DMS114 treated with DMSO at 0.1 percent for 48 hours (cell line): ENCODE results near the gene SLC1A3.

Experiments
- DNase-seq: peaks from one replicate; lab custom pipeline; 2025; ENCODE audit not compliant: unreplicated experiment; lab: John Stamatoyannopoulos, UW

Gene SLC1A3

DNA sequence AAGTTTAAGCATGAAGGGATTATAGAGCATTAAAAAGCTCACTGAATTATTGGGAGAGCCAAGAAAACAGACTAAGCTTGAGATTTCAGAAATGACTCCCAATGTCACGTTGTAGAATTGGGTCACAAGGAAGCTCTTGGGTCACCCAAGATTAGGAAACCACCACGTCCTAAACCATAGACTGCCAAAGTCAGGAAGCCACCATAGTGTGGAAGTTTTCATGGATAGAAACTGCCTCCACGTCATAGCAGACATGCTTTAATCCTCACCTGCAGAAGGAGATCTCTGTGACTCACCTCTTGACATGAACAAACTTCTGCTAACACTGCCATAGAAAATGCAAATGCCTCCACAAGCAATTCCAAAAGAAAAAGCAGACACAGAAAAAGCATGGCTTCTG, 106.3 kb downstream of the SLC1A3 start:
- DNase-seq: no peak

- DNase-seq: no peak
These were observed 107.1 kb downstream of the SLC1A3 start for GRCh38 chr5:36713541-36713940.

DNA sequence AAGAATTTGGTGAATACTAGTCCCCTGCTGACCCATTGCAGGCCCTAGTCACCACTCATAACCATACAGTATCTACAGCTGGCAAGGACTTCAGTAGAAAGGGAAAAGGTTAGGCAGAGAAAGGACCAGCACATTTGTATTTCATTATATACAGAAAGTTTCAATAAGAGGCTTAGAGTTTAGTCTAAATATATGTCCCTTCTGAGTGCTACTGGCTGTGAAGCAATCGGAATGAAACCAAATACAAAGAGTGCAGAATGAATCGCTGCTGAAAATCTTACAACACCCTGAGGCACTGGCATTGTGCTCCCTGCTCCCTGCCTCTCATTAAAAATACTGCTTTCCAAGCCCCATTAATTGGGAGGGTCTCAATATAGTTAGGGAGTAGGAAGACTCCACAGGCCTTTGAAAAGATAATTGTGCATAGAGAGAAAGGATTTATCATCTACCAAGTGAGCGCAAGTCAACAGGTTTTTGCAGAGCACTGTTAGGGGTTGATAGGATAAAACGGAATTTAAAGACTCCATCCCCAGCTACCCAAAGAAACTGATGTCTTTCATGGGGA, 110.8 kb downstream of the SLC1A3 start:
- no peak for DNase-seq

DNA sequence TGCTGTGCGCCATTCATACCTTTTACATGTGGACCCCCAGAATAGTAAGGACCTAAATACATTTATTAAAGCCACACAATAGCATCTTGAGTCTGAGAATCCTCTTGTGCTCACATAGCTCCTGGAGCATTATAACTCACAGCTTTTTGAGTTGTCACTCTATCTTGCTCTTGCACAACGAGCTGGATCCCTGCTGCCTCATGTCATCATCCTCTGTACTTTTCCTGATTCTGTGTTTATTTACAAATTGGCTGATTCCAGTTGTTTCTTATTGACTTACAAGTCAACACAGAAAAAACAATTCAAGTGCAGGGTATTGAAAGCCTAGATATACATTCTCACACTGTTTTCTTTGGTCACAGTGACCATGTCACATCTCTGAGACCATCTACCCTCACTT, 112.9 kb downstream of the SLC1A3 start:
- no peak for DNase-seq

GRCh38 chr5:36720688-36721087, 114.3 kb downstream of the SLC1A3 start:
- no peak for DNase-seq

GRCh38 chr5:36721664-36722235, 115.3 kb downstream of the SLC1A3 start:
- no peak for DNase-seq

- no peak for DNase-seq
These were observed 116.5 kb downstream of the SLC1A3 start for GRCh38 chr5:36722900-36723299.

DNA sequence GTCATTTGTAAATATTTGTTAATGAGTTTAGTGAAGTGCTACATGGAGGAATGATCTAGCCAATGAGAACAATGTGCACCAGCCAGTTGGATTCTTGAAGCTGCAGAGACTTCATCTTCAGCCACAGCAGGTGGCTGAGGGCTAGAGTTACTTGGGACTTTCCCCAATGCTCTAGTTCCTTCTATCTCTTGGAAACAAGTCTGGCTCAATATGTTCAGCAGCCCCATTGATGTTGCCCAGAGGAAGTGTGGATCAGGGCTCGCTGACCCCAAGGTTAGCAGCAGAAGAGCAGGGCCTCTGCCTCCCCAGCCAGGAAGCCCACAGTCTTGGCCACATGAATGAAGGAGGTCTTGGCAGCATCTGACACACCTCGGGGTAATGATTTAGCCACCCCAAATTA, 117.5 kb downstream of the SLC1A3 start:
- no peak for DNase-seq

DNA sequence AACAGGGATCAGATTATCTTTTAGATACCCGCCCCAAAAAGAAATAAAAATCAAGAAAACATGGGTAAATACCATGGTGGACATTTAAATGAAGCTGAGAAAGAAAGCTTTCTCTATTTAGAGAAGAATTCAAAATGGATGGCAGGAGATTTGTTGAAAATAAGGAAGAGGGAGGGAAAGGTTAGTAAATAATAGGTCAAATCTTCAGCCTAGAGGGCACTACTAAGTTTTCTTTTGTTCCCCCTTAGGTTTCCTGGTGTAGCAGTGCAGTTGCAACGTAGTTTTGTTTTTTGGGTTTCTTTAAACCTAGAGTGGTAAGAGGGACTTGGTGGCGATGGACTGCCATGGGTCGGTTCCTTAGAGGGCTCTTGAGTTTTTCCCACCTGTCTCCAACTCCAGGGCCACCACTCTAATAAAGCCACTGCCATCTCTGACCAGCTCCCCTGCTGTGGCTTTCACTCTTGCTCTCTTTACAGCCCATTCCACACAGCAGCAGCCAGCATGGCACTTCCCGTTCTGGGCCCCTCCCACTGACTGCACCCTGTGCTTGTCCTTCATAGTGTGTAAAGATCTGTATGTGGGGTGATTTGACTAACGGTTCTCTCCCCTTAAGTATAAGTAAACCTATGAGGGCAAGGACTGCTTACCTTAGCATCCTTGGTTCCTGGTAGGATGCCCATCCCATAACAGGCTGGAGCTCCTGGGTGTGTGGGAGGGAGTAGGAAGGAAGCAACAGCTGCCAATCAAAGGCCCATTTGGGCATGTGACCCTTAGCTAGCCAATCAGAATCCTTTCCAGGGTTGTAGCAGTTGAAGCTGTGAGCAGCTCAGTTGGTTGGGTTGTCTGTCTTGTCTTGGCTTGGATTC, 118.3 kb downstream of the SLC1A3 start:
- no peak for DNase-seq

DNA sequence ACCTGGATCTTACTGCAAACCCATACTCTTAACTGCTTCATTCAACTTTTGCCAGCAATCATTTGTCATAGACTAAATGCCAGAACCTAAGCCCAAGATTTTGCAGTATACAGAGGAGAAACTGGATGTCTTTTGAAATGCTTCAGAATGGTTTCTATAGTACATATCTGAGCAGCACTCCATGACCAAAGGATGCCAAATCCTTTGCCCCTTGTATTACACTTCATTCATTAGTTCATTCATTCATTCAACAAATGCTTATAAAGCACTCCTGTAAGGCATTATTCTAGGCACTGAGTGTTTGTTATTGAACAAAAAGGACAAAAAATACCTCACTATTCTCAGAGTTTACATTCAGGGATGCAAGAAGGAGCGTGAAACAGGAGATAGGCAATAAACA, 119.9 kb downstream of the SLC1A3 start:
- DNase-seq: no peak

DNA sequence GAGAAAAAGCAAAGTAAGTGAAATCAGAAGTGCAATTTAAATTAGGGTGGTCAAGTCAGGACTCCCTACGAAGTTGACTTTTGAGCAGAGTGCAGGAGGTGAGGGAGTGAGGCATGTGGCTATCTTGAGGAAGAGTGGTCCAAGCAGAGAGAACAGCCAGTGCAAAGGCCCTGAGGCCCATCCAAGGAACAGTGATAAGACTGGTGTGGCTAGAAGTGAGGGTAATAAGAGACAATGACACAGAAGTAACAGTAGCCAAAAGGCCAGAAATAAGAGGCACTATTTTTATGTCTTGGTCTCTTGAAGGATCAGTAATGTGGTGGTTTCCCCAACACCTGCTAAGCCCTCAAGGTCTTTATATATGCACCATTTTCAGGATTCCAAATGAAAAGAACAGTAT, 120.4 kb downstream of the SLC1A3 start:
- DNase-seq: no peak

DNA sequence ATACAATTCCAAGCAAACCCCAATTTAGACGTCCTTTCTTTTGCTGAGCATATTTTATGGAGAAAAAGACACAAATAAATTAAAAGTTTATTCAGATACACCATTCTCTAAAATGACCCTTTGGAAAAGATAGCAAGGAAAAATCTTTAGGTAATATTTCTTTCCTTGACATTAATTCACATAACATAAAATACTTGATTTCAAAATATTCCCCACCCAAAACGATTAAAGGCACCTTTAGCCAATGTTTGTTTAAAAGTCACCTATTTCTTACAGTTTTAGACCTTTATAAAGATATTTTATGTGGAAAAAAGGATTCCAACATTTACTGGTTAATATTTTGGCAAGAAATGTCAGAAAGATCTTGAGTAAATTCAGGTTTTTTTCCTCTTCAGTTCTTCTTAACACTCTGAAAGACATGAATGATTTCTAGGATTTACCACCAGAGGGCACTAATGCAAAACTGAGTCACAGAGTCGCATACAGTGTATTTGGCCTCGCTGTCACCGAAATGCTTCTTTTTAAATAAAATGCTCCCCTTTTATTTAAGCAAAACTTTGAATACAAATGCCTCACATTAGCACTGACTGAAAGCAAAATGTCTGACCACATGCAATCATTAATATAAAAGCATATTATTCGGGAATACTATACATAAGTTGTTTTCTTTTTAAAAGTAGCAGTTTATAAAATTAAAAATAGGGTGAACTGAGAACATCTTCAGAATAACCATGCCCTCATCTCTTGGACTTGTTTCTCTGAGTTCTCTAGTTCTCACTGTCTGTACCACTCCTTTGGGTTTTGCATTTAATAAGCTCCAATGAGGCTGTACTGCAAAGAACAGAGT, 122.5 kb downstream of the SLC1A3 start:
- DNase-seq: peak; percentile 35

GRCh38 chr5:36730537-36731216, 124.3 kb downstream of the SLC1A3 start:
- DNase-seq: no peak

- DNase-seq: no peak
These were observed 126.8 kb downstream of the SLC1A3 start for GRCh38 chr5:36733183-36733582.

DNA sequence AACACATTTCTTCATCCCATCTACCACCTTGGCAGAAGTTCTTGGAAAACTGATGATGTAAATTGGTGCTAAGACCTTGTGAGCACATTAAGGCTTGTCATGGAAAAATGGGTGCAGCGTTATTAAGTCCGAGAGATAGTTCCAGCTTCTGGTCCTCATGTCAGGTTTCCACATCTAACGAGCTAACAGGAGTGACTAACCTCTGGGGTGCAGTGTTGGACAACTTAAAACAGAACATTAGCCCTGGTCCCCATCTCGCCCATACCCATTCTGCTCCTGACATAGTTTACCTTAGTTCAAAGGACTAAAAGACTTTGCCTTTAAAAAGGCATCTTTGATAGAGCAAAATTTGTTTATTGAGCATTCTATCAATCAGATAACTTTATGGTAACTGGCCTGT, 128.0 kb downstream of the SLC1A3 start:
- DNase-seq: peak; percentile 22

- DNase-seq: no peak
These were observed 129.5 kb downstream of the SLC1A3 start for GRCh38 chr5:36735891-36736290.
